ENCODE data around the gene C12orf60. TPM values are rescaled to one million over a fixed set of nuclear protein-coding genes. Genes with fewer than 3 reads are reported as not detected.

The C12orf60 gene
- total RNA-seq, 1 experiment from 2014 or later: 1.8 TPM

GRCh38 chr12:14873440-14874185 is 70.1 kb downstream of the C12orf60 start:
- no peak for DNase-seq (ENCODE audit: low read depth)

Other genes starting within 250 kb of the C12orf60 start
- gene PLBD1, start 235.8 kb upstream of the C12orf60 start, total RNA-seq (2014; rRNA removed; shearing (Covaris generic)): 0.78 and 1.3 TPM in 2 replicates
- not detected in 2 replicates for gene GUCY2C, start 107.1 kb upstream of the C12orf60 start, total RNA-seq (2014; rRNA removed; shearing (Covaris generic))
- 23.9 and 31.6 TPM in 2 replicates for gene WBP11, start 192 bp upstream of the C12orf60 start, total RNA-seq (2014; rRNA removed; shearing (Covaris generic))
- gene SMCO3, start 10.5 kb downstream of the C12orf60 start, total RNA-seq (2014; rRNA removed; shearing (Covaris generic)): not detected in 2 replicates
- not detected in 2 replicates for gene ART4, start 39.9 kb downstream of the C12orf60 start, total RNA-seq (2014; rRNA removed; shearing (Covaris generic))
- 5.9 and 7.9 TPM in 2 replicates for gene MGP, start 82.2 kb downstream of the C12orf60 start, total RNA-seq (2014; rRNA removed; shearing (Covaris generic))
- 0.10 TPM in 1 of 2 replicates, not detected in the other for gene ERP27, start 134.9 kb downstream of the C12orf60 start, total RNA-seq (2014; rRNA removed; shearing (Covaris generic))
- 128 and 175 TPM in 2 replicates for gene ARHGDIB, start 157.9 kb downstream of the C12orf60 start, total RNA-seq (2014; rRNA removed; shearing (Covaris generic))
- gene PDE6H, start 169.4 kb downstream of the C12orf60 start, total RNA-seq (2014; rRNA removed; shearing (Covaris generic)): not detected in 2 replicates

All from RPMI7951 (cell line).